Hepatic stellate cell (primary cell): ENCODE data around the gene BTBD19.
A peak's percentile ranks its signal among the peaks of the same experiment; 100 is the strongest.
"Not testable (repeated sequence)": the region's sequence is repeated elsewhere in the genome, so short reads cannot be mapped to it uniquely, and the experiment has no call there.

ENCODE experiments used
- DNase-seq: peaks from one replicate; pipeline ENCODE4 v3.0.0; 2011; ENCODE audit warnings: low spot score

BTBD19 gene

DNA sequence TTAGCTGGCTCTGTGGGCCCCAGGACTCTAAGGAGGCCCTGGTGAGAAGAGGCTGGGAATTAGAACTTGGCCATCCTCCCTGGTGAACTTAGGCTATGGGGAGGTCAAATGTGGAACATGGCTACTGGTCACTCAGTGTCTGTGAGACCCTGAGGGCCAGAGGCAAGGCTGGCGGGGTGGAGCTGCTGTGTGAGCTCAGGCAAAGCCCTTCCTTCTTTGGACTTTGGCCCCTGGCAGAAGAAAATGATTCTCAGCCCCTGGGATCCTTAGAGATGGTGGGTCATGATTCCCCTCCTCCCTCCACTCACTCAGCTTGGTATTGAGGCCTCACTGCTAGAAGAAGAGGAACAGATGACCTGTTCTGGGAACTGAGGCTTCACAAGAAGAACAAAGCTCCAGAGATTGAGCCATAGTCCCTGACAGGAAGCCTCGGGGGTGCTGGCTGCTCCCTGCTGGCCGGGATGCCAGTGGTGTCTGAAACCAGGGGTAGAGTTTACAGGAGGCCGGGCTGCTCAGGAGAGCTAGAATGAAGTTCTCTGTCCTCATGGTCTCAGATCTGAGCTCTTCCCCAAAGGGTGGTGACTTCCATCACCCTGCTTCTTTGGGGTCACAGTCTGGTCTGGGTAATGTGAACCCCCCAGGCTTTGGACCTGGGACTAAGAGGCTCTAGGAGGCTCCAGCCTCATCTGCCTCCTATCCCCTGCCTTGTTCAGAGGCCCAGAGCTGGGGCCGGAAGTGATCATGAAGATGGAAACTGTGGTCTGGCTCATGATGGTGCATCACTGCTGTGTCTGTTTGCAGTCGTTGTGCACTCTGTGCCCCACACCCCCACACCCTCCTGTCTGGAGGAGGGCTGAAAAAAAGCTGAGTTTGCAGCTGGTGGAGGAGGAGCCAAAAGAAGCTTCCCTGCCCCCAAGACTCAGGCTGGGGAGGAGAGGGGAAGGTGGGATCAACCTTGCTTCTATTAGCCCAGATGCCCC lies 905 bp downstream of the BTBD19 start:
- DNase-seq = peak; percentile 44

DNA sequence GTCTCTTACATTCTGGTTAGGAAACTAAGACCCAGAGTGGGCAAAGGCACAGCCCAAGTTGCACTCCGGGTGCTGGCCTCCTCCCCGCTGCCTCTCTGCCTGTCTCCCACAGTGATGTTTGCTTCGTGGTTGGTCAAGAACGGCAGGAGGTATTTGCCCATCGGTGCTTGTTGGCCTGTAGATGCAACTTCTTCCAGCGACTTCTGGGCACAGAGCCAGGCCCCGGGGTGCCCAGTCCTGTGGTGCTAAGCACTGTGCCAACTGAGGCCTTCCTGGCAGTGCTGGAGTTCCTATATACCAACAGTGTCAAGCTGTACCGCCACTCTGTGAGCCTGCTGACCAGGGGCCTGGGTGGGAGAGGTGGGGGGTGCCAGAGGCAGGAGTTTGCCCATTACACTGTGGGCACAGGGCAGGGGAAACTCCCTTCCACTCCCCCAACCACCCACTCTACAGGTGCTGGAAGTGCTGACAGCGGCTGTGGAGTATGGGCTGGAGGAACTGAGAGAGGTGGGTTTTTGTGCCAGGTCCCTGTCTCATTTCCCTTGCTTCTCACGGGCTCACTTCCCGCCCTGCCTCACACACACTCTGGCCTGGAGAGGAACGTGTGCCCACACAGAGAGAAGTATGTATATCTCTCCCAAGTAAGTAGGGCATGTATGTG lies 1.9 kb downstream of the BTBD19 start:
- DNase-seq = no peak

DNA sequence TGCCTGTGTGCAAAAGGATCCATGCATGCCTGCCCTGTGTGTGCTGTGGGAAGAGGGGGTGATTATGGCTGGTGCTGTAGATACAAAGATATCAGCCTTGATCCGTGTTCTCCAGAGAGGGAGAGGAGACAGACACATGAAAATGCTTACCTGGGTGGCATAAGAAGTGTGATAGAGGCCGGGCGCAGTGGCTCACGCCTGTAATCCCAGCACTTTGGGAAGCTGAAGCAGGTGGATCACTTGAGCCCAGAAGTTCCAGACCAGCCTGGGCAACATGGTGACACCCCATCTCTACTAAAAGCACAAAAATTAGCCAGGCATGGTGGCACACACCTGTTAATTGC lies 2.4 kb downstream of the BTBD19 start:
- not testable (repeated sequence) for DNase-seq

- no peak for DNase-seq
Measured at GRCh38 chr1:44811234-44811633, 2.9 kb downstream of the BTBD19 start.

DNA sequence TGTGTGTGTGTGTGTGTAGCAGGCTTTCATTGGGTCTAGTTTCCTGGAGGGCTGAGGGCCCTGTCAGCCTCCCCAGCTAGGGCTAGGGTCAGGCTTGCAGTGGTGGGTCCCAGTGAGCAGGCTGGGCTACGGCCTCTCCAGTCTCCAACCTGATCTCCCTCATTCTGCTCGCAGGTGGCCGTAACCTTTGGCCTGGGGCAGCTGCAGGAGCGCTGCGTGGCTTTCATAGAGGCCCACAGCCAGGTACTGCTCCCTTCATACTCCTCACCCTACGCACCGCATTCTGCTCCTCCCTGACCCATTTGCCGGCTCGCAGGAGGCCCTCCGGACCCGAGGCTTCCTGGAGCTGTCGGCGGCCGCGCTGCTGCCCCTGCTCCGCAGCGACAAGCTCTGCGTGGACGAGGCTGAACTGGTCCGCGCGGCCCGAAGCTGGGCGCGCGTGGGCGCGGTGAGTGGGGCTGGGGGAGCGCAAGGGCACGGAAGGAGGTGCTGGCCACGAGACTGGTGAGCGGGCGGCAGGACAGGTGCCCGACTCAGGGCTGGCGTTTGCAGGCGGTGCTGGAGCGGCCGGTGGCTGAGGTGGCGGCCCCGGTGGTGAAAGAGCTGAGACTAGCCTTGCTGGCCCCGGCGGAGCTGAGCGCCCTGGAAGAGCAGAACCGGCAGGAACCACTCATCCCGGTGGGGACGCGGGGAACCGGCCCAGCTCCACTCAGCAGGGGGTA lies 4.7 kb downstream of the BTBD19 start:
- no peak for DNase-seq

- DNase-seq = not testable (repeated sequence)
Measured at GRCh38 chr1:44815926-44816325, 7.6 kb downstream of the BTBD19 start.

DNA sequence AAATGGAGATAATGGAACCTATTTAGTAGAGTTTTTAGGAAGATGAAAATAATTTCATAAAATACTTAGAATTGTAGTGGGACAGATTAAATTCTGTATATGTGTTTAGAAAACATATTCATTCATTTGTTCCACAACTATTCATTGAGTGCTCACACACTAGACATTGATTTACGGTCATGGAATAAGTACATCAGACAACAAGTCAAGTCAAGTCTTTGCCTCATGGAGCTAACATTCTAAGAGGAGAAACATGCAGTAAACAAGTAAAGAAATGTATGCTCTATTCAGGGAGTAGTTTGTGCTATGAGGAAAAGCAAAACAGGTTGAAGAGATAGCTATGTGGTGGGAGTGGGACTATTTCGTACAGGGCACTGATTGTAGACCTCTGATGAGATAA lies 9.0 kb downstream of the BTBD19 start:
- no peak for DNase-seq

DNA sequence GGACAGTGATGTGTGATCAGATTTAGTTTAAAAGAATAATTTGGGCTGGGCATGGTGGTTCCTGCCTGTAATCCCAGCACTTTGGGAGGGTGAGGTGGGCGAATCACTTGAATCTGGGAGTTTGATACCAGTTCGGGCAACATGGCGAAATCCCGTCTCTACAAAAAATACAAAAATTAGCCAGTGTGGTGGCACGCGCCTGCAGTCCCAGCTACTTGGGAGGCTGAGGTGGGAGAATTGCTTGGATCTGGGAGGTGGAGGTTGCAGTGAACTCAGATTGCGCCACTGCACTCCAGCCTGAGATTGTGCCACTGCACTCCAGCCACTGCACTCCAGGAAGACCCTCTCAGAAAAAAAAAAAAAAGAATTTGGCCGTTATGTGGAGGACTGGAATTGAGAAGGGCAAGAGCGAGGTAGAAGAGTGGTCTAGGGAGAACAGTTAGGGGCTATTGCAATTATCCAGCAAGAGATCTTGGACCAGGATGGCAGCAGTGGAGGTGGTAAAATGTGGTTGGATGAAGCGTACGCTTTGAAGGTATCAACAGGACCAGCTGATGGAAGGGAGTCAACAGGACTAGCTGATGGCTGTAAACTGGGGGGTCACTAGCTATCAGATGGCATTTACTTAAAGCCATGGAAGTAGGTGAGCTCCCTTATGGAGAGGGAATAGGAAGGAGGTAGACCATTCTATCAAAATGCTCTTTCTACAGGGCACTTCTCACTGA lies 9.6 kb downstream of the BTBD19 start:
- DNase-seq = no peak

GRCh38 chr1:44819196-44819607 lies 10.9 kb downstream of the BTBD19 start:
- DNase-seq = peak; percentile 65

DNA sequence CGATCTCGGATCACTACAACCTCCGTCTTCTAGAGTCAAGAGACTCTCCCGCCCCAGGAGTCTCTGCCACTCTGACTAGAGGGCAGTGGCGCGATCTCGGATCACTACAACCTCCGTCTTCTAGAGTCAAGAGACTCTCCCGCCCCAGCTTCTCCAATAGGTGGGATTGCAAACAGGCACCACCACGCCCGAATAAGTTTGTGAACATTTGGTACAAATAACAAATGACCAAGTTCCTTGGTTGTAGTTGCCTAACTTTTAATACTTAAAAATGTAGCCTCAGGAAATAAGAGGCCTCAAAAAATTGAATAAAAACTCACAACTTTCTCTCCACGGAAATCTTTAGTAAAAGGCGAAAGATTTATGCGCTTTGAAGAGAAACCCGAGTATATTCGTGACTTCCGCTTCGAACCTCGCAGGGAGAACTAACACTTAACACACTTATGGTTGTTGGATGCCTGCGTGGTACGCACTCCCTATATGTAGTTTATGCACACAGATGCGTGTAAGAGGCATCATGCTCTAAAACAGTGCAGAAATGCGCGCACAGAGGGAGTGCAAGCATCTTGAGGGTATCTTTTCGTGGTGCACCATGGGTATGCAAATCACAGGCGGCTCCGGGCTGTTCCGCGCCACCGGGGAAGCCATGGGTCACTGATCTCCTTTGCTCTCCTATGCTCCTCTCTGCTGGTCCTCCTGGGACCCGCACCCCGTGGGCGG lies 11.4 kb downstream of the BTBD19 start:
- DNase-seq = peak; percentile 82

- no peak for DNase-seq
Measured at GRCh38 chr1:44820328-44821239, 12.3 kb downstream of the BTBD19 start.

GRCh38 chr1:44821240-44821715 lies 13.0 kb downstream of the BTBD19 start:
- no peak for DNase-seq

GRCh38 chr1:44822131-44822701 lies 13.9 kb downstream of the BTBD19 start:
- no peak for DNase-seq

- DNase-seq = no peak
Measured at GRCh38 chr1:44822981-44823451, 14.7 kb downstream of the BTBD19 start.

- DNase-seq = not testable (repeated sequence)
Measured at GRCh38 chr1:44824392-44824791, 16.1 kb downstream of the BTBD19 start.

DNA sequence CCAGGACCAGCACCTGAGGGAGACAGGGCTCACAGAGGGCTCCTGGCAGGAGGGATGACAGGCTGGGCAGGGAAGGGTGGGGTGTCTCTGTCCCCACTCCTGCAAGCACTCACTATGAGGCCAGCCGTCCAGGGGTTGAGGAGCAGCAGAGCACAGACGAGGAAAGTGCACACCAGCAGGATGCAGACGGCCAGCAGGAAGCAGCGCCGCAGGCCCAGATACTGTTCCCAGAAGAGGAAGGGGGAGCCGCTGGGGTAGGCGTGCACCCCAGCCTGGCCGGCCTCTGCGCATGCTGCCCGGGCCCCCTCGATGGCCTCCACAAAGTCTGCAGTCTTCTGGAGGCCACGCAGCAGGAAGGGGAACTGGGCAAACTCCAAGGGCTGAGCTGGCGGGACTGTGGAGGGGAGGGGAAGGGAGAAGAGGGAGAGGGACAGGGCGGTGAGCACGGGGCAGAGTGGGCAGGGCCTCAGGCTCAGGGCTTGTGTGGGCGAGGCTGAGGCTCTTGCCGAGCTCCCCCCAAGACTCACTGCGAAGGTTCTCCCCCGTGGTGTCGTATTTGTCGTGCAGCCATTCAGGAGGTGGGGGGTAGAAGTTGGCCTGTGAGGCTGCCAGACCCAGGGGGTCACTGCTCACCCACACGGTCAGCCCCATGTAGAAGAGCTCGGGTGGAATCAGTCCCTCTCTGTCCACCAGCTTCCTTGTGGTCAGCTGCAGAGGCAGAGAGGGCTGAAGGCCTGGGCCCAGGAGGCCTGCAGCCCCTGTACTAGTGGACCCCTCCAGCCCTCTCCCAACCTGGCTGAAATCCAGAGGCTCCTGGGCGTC lies 18.3 kb downstream of the BTBD19 start:
- DNase-seq = no peak

GRCh38 chr1:44827197-44828002 lies 19.1 kb downstream of the BTBD19 start:
- no peak for DNase-seq
